HEK293 (cell line): ENCODE measurements around the gene FAM151A.

ENCODE experiments used
- CTCF ChIA-PET: fragments of 350-600 bp; formaldehyde crosslinking; extraction: SDS; loops from one replicate; lab custom pipeline; 2021; ENCODE audit warnings: antibody characterized with exemption; lab: Yijun Ruan, JAX
- POLR2A ChIA-PET: fragments of 300-600 bp; formaldehyde crosslinking; extraction: SDS; loops from one replicate; lab custom pipeline; 2020; ENCODE audit warnings: antibody characterized with exemption, inconsistent platforms; lab: Yijun Ruan, JAX
- H3K27ac ChIP-seq: fragments of 200-500 bp; sonication (Bioruptor generic); 2 replicates; pipeline ENCODE4 v1.5.1; 2014; ENCODE audit warnings: low read depth, low read length, control low read depth, inconsistent platforms; ENCODE audit errors: extremely low read depth
- H3K36me3 ChIP-seq, 2 experiments: fragments of 200-500 bp in 1 of 2; sonication (Bioruptor generic) in 1 of 2; 1 replicate in 1 of 2; 2 replicates in 1 of 2; pipeline ENCODE4 v1.5.1; 2014 to 2017; ENCODE audit warnings: inconsistent platforms in 2 of 2, low read length in 2 of 2; ENCODE audit not compliant: control insufficient read depth in 2 of 2, insufficient read depth in 1 of 2
- H3K4me1 ChIP-seq: fragments of 200-500 bp; sonication (Bioruptor generic); 2 replicates; pipeline ENCODE4 v1.5.1; 2014; ENCODE audit warnings: mild to moderate bottlenecking, low read length, inconsistent platforms; ENCODE audit not compliant: control insufficient read depth, insufficient read depth
- H3K4me3 ChIP-seq: 2 replicates; pipeline ENCODE4 v1.5.1; 2011; ENCODE audit warnings: low read depth, mild to moderate bottlenecking, control low read depth, low read length, moderate library complexity
- H3K9me3 ChIP-seq: fragments of 200-500 bp; sonication (Bioruptor generic); 2 replicates; pipeline ENCODE4 v1.5.1; 2014; ENCODE audit warnings: low read depth, low read length, inconsistent platforms; ENCODE audit not compliant: control insufficient read depth, insufficient read depth
- IKZF3 ChIP-seq: fragments of 450-650 bp; IDR thresholded peaks from 2 replicates; pipeline ENCODE4 v1.5.0; 2018; ENCODE audit warnings: missing biosample characterization, mild to moderate bottlenecking, missing genetic modification characterization, moderate library complexity
- PRDM1 ChIP-seq: fragments of 450-650 bp; formaldehyde crosslinking; IDR thresholded peaks from 2 replicates; pipeline ENCODE4; 2016; ENCODE audit warnings: missing biosample characterization, missing genetic modification characterization
- PRDM4 ChIP-seq: fragments of 450-650 bp; formaldehyde crosslinking; IDR thresholded peaks from 2 replicates; pipeline ENCODE4 v1.5.1; 2017; ENCODE audit warnings: missing biosample characterization, missing genetic modification characterization
- TSHZ1 ChIP-seq: fragments of 450-650 bp; formaldehyde crosslinking; IDR thresholded peaks from 2 replicates; pipeline ENCODE4 v1.5.1; 2016; ENCODE audit warnings: missing biosample characterization, missing genetic modification characterization, borderline replicate concordance
- ZBTB1 ChIP-seq: fragments of 450-650 bp; formaldehyde crosslinking; IDR thresholded peaks from 2 replicates; pipeline ENCODE4 v1.5.1; 2016; ENCODE audit warnings: missing biosample characterization, missing genetic modification characterization
- ZBTB11 ChIP-seq: fragments of 450-650 bp; formaldehyde crosslinking; conservative IDR thresholded peaks from 2 replicates; pipeline ENCODE4 v1.5.1; 2016; ENCODE audit warnings: low read depth, missing biosample characterization, missing genetic modification characterization
- ZBTB49 ChIP-seq: fragments of 450-650 bp; formaldehyde crosslinking; IDR thresholded peaks from 2 replicates; pipeline ENCODE4 v1.5.1; 2016; ENCODE audit warnings: missing biosample characterization, missing genetic modification characterization, low read depth
- ZBTB8A ChIP-seq: fragments of 450-650 bp; formaldehyde crosslinking; IDR thresholded peaks from 2 replicates; pipeline ENCODE4 v1.5.1; 2016; ENCODE audit warnings: missing biosample characterization, missing genetic modification characterization
- ZNF10 ChIP-seq: fragments of 450-650 bp; formaldehyde crosslinking; IDR thresholded peaks from 2 replicates; pipeline ENCODE4 v1.5.1; 2017; ENCODE audit warnings: missing biosample characterization, missing genetic modification characterization
- ZNF140 ChIP-seq: fragments of 450-650 bp; formaldehyde crosslinking; IDR thresholded peaks from 2 replicates; pipeline ENCODE4 v1.5.1; 2016; ENCODE audit warnings: missing biosample characterization, missing genetic modification characterization
- ZNF155 ChIP-seq: fragments of 450-650 bp; formaldehyde crosslinking; IDR thresholded peaks from 2 replicates; pipeline ENCODE4 v1.5.1; 2016; ENCODE audit warnings: missing biosample characterization, missing genetic modification characterization
- ZNF175 ChIP-seq: fragments of 450-650 bp; formaldehyde crosslinking; IDR thresholded peaks from 2 replicates; pipeline ENCODE4 v1.5.1; 2016; ENCODE audit warnings: missing biosample characterization, missing genetic modification characterization
- ZNF18 ChIP-seq: fragments of 450-650 bp; formaldehyde crosslinking; IDR thresholded peaks from 2 replicates; pipeline ENCODE4 v1.5.1; 2016; ENCODE audit warnings: missing biosample characterization, missing genetic modification characterization
- ZNF23 ChIP-seq: fragments of 450-650 bp; formaldehyde crosslinking; IDR thresholded peaks from 2 replicates; pipeline ENCODE4 v1.5.1; 2016; ENCODE audit warnings: missing biosample characterization, missing genetic modification characterization, borderline replicate concordance
- ZNF416 ChIP-seq: fragments of 450-650 bp; formaldehyde crosslinking; IDR thresholded peaks from 2 replicates; pipeline ENCODE4 v1.5.1; 2016; ENCODE audit warnings: missing biosample characterization, missing genetic modification characterization
- ZNF521 ChIP-seq: fragments of 450-650 bp; formaldehyde crosslinking; IDR thresholded peaks from 2 replicates; pipeline ENCODE4 v1.5.1; 2017; ENCODE audit warnings: missing biosample characterization, mild to moderate bottlenecking, missing genetic modification characterization
- ZNF558 ChIP-seq: fragments of 450-650 bp; formaldehyde crosslinking; IDR thresholded peaks from 2 replicates; pipeline ENCODE4 v1.5.1; 2016; ENCODE audit warnings: missing biosample characterization, missing genetic modification characterization
- ZNF621 ChIP-seq: fragments of 450-650 bp; formaldehyde crosslinking; IDR thresholded peaks from 2 replicates; pipeline ENCODE4 v1.5.1; 2017; ENCODE audit warnings: missing biosample characterization, missing genetic modification characterization
- ZNF670 ChIP-seq: fragments of 450-650 bp; formaldehyde crosslinking; IDR thresholded peaks from 2 replicates; pipeline ENCODE4 v1.5.1; 2016; ENCODE audit warnings: missing biosample characterization, missing genetic modification characterization, low read depth
- ZNF792 ChIP-seq: fragments of 450-650 bp; formaldehyde crosslinking; IDR thresholded peaks from 2 replicates; pipeline ENCODE4 v1.5.1; 2016; ENCODE audit warnings: missing biosample characterization, missing genetic modification characterization

The FAM151A gene

GRCh38 chr1:54604051-54604450, 19.3 kb downstream of the FAM151A start:
- ChIA-PET CTCF (no interaction called here), POLR2A (no interaction called here)

More at GRCh38 chr1:54604051-54604450, 19.3 kb downstream of the FAM151A start:
- TF ChIP-seq ZBTB1 (tag by site-specific recombination) (no peak), ZNF10 (tag by site-specific recombination) (no peak), ZNF175 (tag by site-specific recombination) (no peak), ZNF23 (no peak), ZBTB8A (no peak), ZNF521 (tag by site-specific recombination) (no peak), ZBTB11 (no peak), ZNF416 (no peak), PRDM4 (tag by site-specific recombination) (no peak), ZNF792 (tag by site-specific recombination) (no peak), ZNF558 (tag by site-specific recombination) (no peak), ZBTB49 (tag by site-specific recombination) (no peak), ZNF670 (no peak), PRDM1 (tag by site-specific recombination) (no peak), TSHZ1 (tag by site-specific recombination) (no peak), ZNF621 (tag by site-specific recombination) (no peak), ZNF18 (no peak), IKZF3 (tag by site-specific recombination) (no peak), ZNF140 (tag by site-specific recombination) (no peak), ZNF155 (tag by site-specific recombination) (no peak)
- no peaks in the 10 kb centered on the region for H3K4me1 ChIP-seq
- no peak overlapping the region for H3K4me3 ChIP-seq
- H3K36me3 ChIP-seq: no peaks in the 10 kb centered on the region
- H3K9me3 ChIP-seq: no peaks in the 10 kb centered on the region
- no peak overlapping the region for H3K27ac ChIP-seq
